Liver (tissue), 9 donors: Measurements from ENCODE around the gene HLCS. TPM values are rescaled to one million over a fixed set of nuclear protein-coding genes. Genes with fewer than 3 reads are reported as not detected.

Source experiments
- DNase-seq: peaks from one replicate; pipeline ENCODE4 v3.0.0-alpha.2; 2017; ENCODE audit warnings: low spot score
- H3K27ac ChIP-seq, 2 donors: one replicate each; pipeline ENCODE4 v1.7.0; 2013; ENCODE audit warnings: inconsistent platforms in 2 of 2, low read length in 2 of 2, control low read depth in 1 of 2, low read depth in 1 of 2, mild to moderate bottlenecking in 1 of 2
- H3K27me3 ChIP-seq, 4 donors: one replicate each; pipeline versions ENCODE4 v1.6.1 to v1.7.0; 2013; ENCODE audit warnings: low read length in 3 of 4, inconsistent platforms in 1 of 4, mild to moderate bottlenecking in 1 of 4, moderate library complexity in 1 of 4; ENCODE audit not compliant: control insufficient read depth in 4 of 4, insufficient read depth in 4 of 4
- H3K36me3 ChIP-seq, 4 donors: one replicate each; pipeline versions ENCODE4 v1.6.1 to v1.7.0; 2013; ENCODE audit warnings: low read length in 3 of 4, mild to moderate bottlenecking in 3 of 4, low read depth in 1 of 4, moderate library complexity in 1 of 4; ENCODE audit not compliant: control insufficient read depth in 4 of 4, insufficient read depth in 3 of 4
- H3K4me1 ChIP-seq, 4 donors: one replicate each; pipeline versions ENCODE4 v1.6.1 to v1.7.0; 2013; ENCODE audit warnings: low read length in 3 of 4, mild to moderate bottlenecking in 3 of 4, moderate library complexity in 1 of 4; ENCODE audit not compliant: control insufficient read depth in 4 of 4, insufficient read depth in 4 of 4
- H3K4me3 ChIP-seq, 3 donors: one replicate each; pipeline versions ENCODE4 v1.6.1 to v1.7.0; 2013; ENCODE audit warnings: low read length in 3 of 3, control low read depth in 1 of 3, low read depth in 1 of 3, mild to moderate bottlenecking in 1 of 3
- H3K9ac ChIP-seq, 2 donors: one replicate each; pipeline ENCODE4 v1.7.0; 2013; ENCODE audit warnings: low read length in 2 of 2, mild to moderate bottlenecking in 2 of 2, moderate library complexity in 2 of 2, control low read depth in 1 of 2, low read depth in 1 of 2
- H3K9me3 ChIP-seq, 4 donors: one replicate each; pipeline versions ENCODE4 v1.6.1 to v1.7.0; 2013; ENCODE audit warnings: low read length in 3 of 4; ENCODE audit not compliant: control insufficient read depth in 4 of 4
- EGR1 ChIP-seq, 2 donors: IDR thresholded peaks; 2 replicates each; pipeline ENCODE4 v1.6.1; 2016 to 2018; ENCODE audit warnings: antibody characterized with exemption in 2 of 2, low read depth in 2 of 2
- FOXA1 ChIP-seq: IDR thresholded peaks from 2 replicates; pipeline ENCODE4 v1.6.1; 2016; ENCODE audit warnings: antibody characterized with exemption
- GABPA ChIP-seq, 2 donors: IDR thresholded peaks in 1 of 2; conservative IDR thresholded peaks in 1 of 2; 2 replicates each; pipeline ENCODE4 v1.6.1; 2016; ENCODE audit warnings: antibody characterized with exemption in 2 of 2, mild to moderate bottlenecking in 1 of 2, moderate library complexity in 1 of 2
- JUND ChIP-seq, 2 donors: IDR thresholded peaks; 2 replicates each; pipeline ENCODE4 v1.6.1; 2016; ENCODE audit warnings: antibody characterized with exemption in 2 of 2
- NR2F2 ChIP-seq: IDR thresholded peaks from 2 replicates; pipeline ENCODE4 v1.6.1; 2016; ENCODE audit warnings: antibody characterized with exemption
- RAD21 ChIP-seq, 2 donors: IDR thresholded peaks; 2 replicates each; pipeline ENCODE4 v1.6.1; 2016; ENCODE audit warnings: antibody characterized with exemption in 2 of 2, mild to moderate bottlenecking in 2 of 2
- RXRA ChIP-seq, 2 donors: IDR thresholded peaks; 2 replicates each; pipeline ENCODE4 v1.6.1; 2017 to 2018; ENCODE audit warnings: antibody characterized with exemption in 2 of 2, mild to moderate bottlenecking in 1 of 2
- SP1 ChIP-seq: IDR thresholded peaks from 2 replicates; pipeline ENCODE4 v1.6.1; 2018; ENCODE audit warnings: antibody characterized with exemption, mild to moderate bottlenecking
- TAF1 ChIP-seq: conservative IDR thresholded peaks from 2 replicates; pipeline ENCODE4 v1.6.1; 2016; ENCODE audit warnings: antibody characterized with exemption, mild to moderate bottlenecking
- YY1 ChIP-seq: IDR thresholded peaks from 2 replicates; pipeline ENCODE4 v1.6.1; 2016; ENCODE audit warnings: antibody characterized with exemption, mild to moderate bottlenecking
- WGBS: extraction: QIAGEN DNeasy Blood & Tissue Kit; methylation state at CpG from one replicate; pipeline ENCODE4 v1.1.7; 2013; 5-methylcytosine and 5-hydroxymethylcytosine counted together
- polyA plus RNA-seq, 2 donors: library from polyadenylated mRNA; stranded (reverse) in 1 of 2; unstranded in 1 of 2; fragments of 200-250 nt in 1 of 2; fragments of >200 nt in 1 of 2; fragmentation: Nextera tagmentation in 1 of 2; extraction: Ambion mirVana in 1 of 2; gene quantifications; one replicate each; pipeline versions ENCODE4 v1.2.1 to v1.2.3, GENCODE V29; 2013 to 2015
- total RNA-seq, 2 donors: library from RNA; depleted of rRNA; stranded (reverse); fragments of >200 nt; gene quantifications; one replicate each; pipeline ENCODE4 v1.2.3, GENCODE V29; 2014
- TF ChIP-seq, protein P1 (sequence below): fragments of 150-350 bp; IDR thresholded peaks from 2 replicates; pipeline ENCODE4 v1.5.1; 2017; ENCODE audit warnings: improper control_type of control experiment, low read depth, low read length; ENCODE audit not compliant: missing input control
- TF ChIP-seq, protein P2 (sequence below): IDR thresholded peaks from 2 replicates; pipeline ENCODE4 v1.6.1; 2016; ENCODE audit warnings: antibody characterized with exemption, mild to moderate bottlenecking
- TF ChIP-seq, protein P3 (sequence below): IDR thresholded peaks from 2 replicates; pipeline ENCODE4 v1.6.1; 2016; ENCODE audit warnings: antibody characterized with exemption
- TF ChIP-seq, protein P4 (sequence below): IDR thresholded peaks from 2 replicates; pipeline ENCODE4 v1.6.1; 2016; ENCODE audit warnings: antibody characterized with exemption
- donor health status: healthy.
- donor health status: healthy.
- donor health status: healthy.
- donor health status: healthy.
- donor health status: healthy.

HLCS gene
- total and polyA plus RNA-seq, 4 donors = 6.6 to 22.5 (median 8.3) TPM

DNA sequence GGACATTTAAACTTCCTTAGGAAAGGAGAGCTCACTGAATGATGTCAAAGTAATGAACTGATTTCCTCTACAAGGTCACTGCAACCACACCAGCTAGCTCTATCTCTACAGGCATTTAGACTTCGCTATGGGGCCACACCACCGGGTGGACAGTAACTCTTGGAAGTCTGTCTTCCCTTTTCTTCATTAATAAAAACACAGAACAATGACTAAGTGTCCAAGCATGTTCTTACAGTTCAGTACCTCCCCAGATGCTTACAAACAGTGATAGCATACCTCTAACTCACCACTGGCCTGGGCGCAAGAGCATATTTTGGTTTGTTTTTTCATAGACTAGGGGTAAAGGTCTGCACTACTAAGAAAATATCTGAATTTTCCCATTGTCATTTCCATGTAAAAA is 212.9 kb downstream of the HLCS start:
- Histone ChIP-seq H3K9me3 (no peaks in the 10 kb centered on the region), H3K27ac (no peak overlapping the region), H3K9ac (no peak overlapping the region), H3K4me3 (no peak overlapping the region), H3K27me3 (no peaks in the 10 kb centered on the region), H3K4me1 (no peaks in the 10 kb centered on the region), H3K36me3 (peaks cover 0 to 8% (median 6%) of the 10 kb centered on the region in 4 donors)
- no peak for DNase-seq
- TF ChIP-seq GABPA (IDR thresholded peaks at IDR 0.05 in 1 of 2, conservative IDR thresholded peaks at IDR 0.05 in 1 of 2) (no peak), JUND (IDR thresholded peaks at IDR 0.05) (no peak)
- TF ChIP-seq, protein P1, sequence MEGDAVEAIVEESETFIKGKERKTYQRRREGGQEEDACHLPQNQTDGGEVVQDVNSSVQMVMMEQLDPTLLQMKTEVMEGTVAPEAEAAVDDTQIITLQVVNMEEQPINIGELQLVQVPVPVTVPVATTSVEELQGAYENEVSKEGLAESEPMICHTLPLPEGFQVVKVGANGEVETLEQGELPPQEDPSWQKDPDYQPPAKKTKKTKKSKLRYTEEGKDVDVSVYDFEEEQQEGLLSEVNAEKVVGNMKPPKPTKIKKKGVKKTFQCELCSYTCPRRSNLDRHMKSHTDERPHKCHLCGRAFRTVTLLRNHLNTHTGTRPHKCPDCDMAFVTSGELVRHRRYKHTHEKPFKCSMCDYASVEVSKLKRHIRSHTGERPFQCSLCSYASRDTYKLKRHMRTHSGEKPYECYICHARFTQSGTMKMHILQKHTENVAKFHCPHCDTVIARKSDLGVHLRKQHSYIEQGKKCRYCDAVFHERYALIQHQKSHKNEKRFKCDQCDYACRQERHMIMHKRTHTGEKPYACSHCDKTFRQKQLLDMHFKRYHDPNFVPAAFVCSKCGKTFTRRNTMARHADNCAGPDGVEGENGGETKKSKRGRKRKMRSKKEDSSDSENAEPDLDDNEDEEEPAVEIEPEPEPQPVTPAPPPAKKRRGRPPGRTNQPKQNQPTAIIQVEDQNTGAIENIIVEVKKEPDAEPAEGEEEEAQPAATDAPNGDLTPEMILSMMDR = no peak
- TF ChIP-seq, protein P2, sequence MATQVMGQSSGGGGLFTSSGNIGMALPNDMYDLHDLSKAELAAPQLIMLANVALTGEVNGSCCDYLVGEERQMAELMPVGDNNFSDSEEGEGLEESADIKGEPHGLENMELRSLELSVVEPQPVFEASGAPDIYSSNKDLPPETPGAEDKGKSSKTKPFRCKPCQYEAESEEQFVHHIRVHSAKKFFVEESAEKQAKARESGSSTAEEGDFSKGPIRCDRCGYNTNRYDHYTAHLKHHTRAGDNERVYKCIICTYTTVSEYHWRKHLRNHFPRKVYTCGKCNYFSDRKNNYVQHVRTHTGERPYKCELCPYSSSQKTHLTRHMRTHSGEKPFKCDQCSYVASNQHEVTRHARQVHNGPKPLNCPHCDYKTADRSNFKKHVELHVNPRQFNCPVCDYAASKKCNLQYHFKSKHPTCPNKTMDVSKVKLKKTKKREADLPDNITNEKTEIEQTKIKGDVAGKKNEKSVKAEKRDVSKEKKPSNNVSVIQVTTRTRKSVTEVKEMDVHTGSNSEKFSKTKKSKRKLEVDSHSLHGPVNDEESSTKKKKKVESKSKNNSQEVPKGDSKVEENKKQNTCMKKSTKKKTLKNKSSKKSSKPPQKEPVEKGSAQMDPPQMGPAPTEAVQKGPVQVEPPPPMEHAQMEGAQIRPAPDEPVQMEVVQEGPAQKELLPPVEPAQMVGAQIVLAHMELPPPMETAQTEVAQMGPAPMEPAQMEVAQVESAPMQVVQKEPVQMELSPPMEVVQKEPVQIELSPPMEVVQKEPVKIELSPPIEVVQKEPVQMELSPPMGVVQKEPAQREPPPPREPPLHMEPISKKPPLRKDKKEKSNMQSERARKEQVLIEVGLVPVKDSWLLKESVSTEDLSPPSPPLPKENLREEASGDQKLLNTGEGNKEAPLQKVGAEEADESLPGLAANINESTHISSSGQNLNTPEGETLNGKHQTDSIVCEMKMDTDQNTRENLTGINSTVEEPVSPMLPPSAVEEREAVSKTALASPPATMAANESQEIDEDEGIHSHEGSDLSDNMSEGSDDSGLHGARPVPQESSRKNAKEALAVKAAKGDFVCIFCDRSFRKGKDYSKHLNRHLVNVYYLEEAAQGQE = no peak
- TF ChIP-seq, protein P3, sequence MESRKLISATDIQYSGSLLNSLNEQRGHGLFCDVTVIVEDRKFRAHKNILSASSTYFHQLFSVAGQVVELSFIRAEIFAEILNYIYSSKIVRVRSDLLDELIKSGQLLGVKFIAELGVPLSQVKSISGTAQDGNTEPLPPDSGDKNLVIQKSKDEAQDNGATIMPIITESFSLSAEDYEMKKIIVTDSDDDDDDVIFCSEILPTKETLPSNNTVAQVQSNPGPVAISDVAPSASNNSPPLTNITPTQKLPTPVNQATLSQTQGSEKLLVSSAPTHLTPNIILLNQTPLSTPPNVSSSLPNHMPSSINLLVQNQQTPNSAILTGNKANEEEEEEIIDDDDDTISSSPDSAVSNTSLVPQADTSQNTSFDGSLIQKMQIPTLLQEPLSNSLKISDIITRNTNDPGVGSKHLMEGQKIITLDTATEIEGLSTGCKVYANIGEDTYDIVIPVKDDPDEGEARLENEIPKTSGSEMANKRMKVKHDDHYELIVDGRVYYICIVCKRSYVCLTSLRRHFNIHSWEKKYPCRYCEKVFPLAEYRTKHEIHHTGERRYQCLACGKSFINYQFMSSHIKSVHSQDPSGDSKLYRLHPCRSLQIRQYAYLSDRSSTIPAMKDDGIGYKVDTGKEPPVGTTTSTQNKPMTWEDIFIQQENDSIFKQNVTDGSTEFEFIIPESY = no peak
- 86% methylated on average over 3 of the region's 3 CpGs for WGBS

DNA sequence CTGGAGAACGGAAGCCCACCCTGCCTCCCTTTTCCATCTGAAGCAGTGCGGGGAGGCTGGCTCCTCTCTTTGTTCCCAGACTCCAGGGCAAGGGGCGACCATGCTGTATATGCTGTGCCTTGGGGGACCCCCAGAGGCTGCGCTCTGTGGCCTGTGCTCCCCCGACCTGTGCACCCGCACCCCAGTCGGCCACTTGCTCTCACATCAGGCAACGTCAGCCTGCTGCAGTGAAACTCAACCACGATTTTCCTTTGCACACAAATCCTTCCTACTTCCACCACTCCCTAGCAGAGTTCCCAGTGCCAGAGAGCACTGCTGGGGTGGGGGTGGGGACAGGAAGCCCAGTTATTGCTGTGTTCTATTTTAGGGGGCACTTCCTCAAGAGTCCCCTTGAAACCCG is 215.1 kb downstream of the HLCS start:
- TF ChIP-seq NR2F2 (no peak), JUND (IDR thresholded peaks at IDR 0.05) (no peak), RXRA (IDR thresholded peaks at IDR 0.05) (no peak), EGR1 (IDR thresholded peaks at IDR 0.05; ENCODE audit: low read depth in 2 of 2) (no peak), YY1 (no peak), TAF1 (no peak), SP1 (no peak), FOXA1 (no peak), RAD21 (IDR thresholded peaks at IDR 0.05) (no peak)
- TF ChIP-seq, protein P2 = no peak
- TF ChIP-seq, protein P3 = no peak
- TF ChIP-seq, protein P4, sequence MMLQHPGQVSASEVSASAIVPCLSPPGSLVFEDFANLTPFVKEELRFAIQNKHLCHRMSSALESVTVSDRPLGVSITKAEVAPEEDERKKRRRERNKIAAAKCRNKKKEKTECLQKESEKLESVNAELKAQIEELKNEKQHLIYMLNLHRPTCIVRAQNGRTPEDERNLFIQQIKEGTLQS = no peak
- Histone ChIP-seq H3K4me1 (peaks cover 0 to 7% (median 5%) of the 10 kb centered on the region in 4 donors), H3K27ac (no peak overlapping the region), H3K27me3 (no peaks in the 10 kb centered on the region), H3K9ac (no peak overlapping the region), H3K36me3 (peaks cover 0 to 8% (median 2%) of the 10 kb centered on the region in 4 donors), H3K9me3 (no peaks in the 10 kb centered on the region), H3K4me3 (no peak overlapping the region)
- WGBS = 79% methylated on average over 10 of the region's 10 CpGs
- no peak for DNase-seq
